ENCODE results near the gene PGRMC2. TPM values are rescaled to one million over a fixed set of nuclear protein-coding genes. Genes with fewer than 3 reads are reported as not detected.

The PGRMC2 gene
- polyA plus RNA-seq, 4 donors: 102 to 137 (median 122) TPM

GRCh38 chr4:128301979-128302378 is 14.4 kb upstream of the PGRMC2 start:
- no peak for DNase-seq (ENCODE audit: low read depth in 4 of 4, low spot score in 3 of 4)

GRCh38 chr4:128299848-128300247 is 12.2 kb upstream of the PGRMC2 start:
- no peak for DNase-seq (ENCODE audit: low read depth in 4 of 4, low spot score in 3 of 4)

GRCh38 chr4:128298852-128299251 is 11.2 kb upstream of the PGRMC2 start:
- no peak for DNase-seq (ENCODE audit: low read depth in 4 of 4, low spot score in 3 of 4)

GRCh38 chr4:128298146-128298758 is 10.6 kb upstream of the PGRMC2 start:
- no peak for DNase-seq (ENCODE audit: low read depth in 4 of 4, low spot score in 3 of 4)

- DNase-seq (ENCODE audit: low read depth in 4 of 4, low spot score in 3 of 4): no peak
Observed at GRCh38 chr4:128295255-128295654, 7.6 kb upstream of the PGRMC2 start.

GRCh38 chr4:128294464-128294863 is 6.9 kb upstream of the PGRMC2 start:
- no peak for DNase-seq (ENCODE audit: low read depth in 4 of 4, low spot score in 3 of 4)

- no peak for DNase-seq (ENCODE audit: low read depth in 4 of 4, low spot score in 3 of 4)
Observed at GRCh38 chr4:128292349-128292748, 4.7 kb upstream of the PGRMC2 start.

GRCh38 chr4:128291096-128291495 is 3.5 kb upstream of the PGRMC2 start:
- DNase-seq (ENCODE audit: low read depth in 4 of 4, low spot score in 3 of 4): no peak

- no peak for DNase-seq (ENCODE audit: low read depth in 4 of 4, low spot score in 3 of 4)
Observed at GRCh38 chr4:128290526-128290925, 2.9 kb upstream of the PGRMC2 start.

- DNase-seq (ENCODE audit: low read depth in 4 of 4, low spot score in 3 of 4): no peak
Observed at GRCh38 chr4:128289523-128290158, 2.0 kb upstream of the PGRMC2 start.

- DNase-seq (ENCODE audit: low read depth in 4 of 4, low spot score in 3 of 4): peak in 2 of 4 donors; percentile 28 to 36
Observed at GRCh38 chr4:128288689-128289106, 1.1 kb upstream of the PGRMC2 start.

- DNase-seq (ENCODE audit: low read depth in 4 of 4, low spot score in 3 of 4): peak; percentile 96 to 99 (median 97)
Observed at GRCh38 chr4:128287871-128288688, 467 bp upstream of the PGRMC2 start.

GRCh38 chr4:128286474-128287058 is 1.0 kb downstream of the PGRMC2 start:
- DNase-seq (ENCODE audit: low read depth in 4 of 4, low spot score in 3 of 4): peak in 2 of 4 donors; percentile 10 to 30

- DNase-seq (ENCODE audit: low read depth in 4 of 4, low spot score in 3 of 4): no peak
Observed at GRCh38 chr4:128285085-128285997, 2.3 kb downstream of the PGRMC2 start.

GRCh38 chr4:128284317-128284716 is 3.3 kb downstream of the PGRMC2 start:
- DNase-seq (ENCODE audit: low read depth in 4 of 4, low spot score in 3 of 4): no peak

- no peak for DNase-seq (ENCODE audit: low read depth in 4 of 4, low spot score in 3 of 4)
Observed at GRCh38 chr4:128283071-128283470, 4.5 kb downstream of the PGRMC2 start.

- DNase-seq (ENCODE audit: low read depth in 4 of 4, low spot score in 3 of 4): no peak
Observed at GRCh38 chr4:128282516-128282915, 5.1 kb downstream of the PGRMC2 start.

- no peak for DNase-seq (ENCODE audit: low read depth in 4 of 4, low spot score in 3 of 4)
Observed at GRCh38 chr4:128281354-128281753, 6.3 kb downstream of the PGRMC2 start.

- no peak for DNase-seq (ENCODE audit: low read depth in 4 of 4, low spot score in 3 of 4)
Observed at GRCh38 chr4:128279624-128280225, 7.9 kb downstream of the PGRMC2 start.

- no peak for DNase-seq (ENCODE audit: low read depth in 4 of 4, low spot score in 3 of 4)
Observed at GRCh38 chr4:128277856-128278255, 9.8 kb downstream of the PGRMC2 start.
